OCI-LY7 (cell line): ENCODE results near the gene CCDC51. TPM values are rescaled to one million over a fixed set of nuclear protein-coding genes. Genes with fewer than 3 reads are reported as not detected.
"Not testable (repeated sequence)": the region's sequence is repeated elsewhere in the genome, so short reads cannot be mapped to it uniquely, and the experiment has no call there.

ENCODE experiments used
- BruUV-seq: library from RNA; stranded (reverse); fragments of 400-500 nt; replicated peaks from 2 replicates; lab custom pipeline; 2021; lab: Mats Ljungman, UMichigan
- CTCF ChIA-PET: fragments of 300-600 bp; sonication (Branson Sonifier 250); formaldehyde crosslinking; loops from one replicate; lab custom pipeline; 2022; ENCODE audit warnings: antibody characterized with exemption; ENCODE audit not compliant: unreplicated experiment; lab: Charles Lee
- POLR2A ChIA-PET: fragments of 300-600 bp; sonication (Branson Sonifier 250); formaldehyde crosslinking; loops from one replicate; lab custom pipeline; 2022; ENCODE audit warnings: antibody characterized with exemption; lab: Charles Lee
- DNase-seq: peaks from one replicate; pipeline ENCODE4 v3.0.0-alpha.2; 2015; ENCODE audit warnings: low spot score
- H2AFZ ChIP-seq: fragments of 200-600 bp; sonication (generic), shearing (Covaris generic); 2 replicates; pipeline ENCODE4 v1.6.1; 2014; ENCODE audit warnings: mild to moderate bottlenecking, antibody characterized with exemption, low read length, moderate library complexity
- H3K27ac ChIP-seq: fragments of 200-600 bp; sonication (generic); 2 replicates; pipeline ENCODE4 v1.5.1; 2014; ENCODE audit warnings: mixed run types, low read depth, mild to moderate bottlenecking, moderate library complexity, low read length, inconsistent platforms; ENCODE audit not compliant: poor library complexity, severe bottlenecking
- H3K36me3 ChIP-seq: fragments of 200-600 bp; sonication (generic); 2 replicates; pipeline ENCODE4 v1.6.1; 2014; ENCODE audit warnings: mild to moderate bottlenecking, antibody characterized with exemption, low read length, moderate library complexity, mixed read lengths; ENCODE audit not compliant: insufficient read depth
- H3K4me1 ChIP-seq: fragments of 200-600 bp; sonication (generic); 2 replicates; pipeline ENCODE4 v1.5.1; 2014; ENCODE audit warnings: mild to moderate bottlenecking, low read length; ENCODE audit not compliant: insufficient read depth, poor library complexity, severe bottlenecking
- H3K4me2 ChIP-seq: fragments of 200-600 bp; sonication (generic); 2 replicates; pipeline ENCODE4 v1.6.1; 2014; ENCODE audit warnings: mild to moderate bottlenecking, low read length
- H3K4me3 ChIP-seq: fragments of 200-600 bp; sonication (generic); 2 replicates; pipeline ENCODE4 v1.5.1; 2014; ENCODE audit warnings: mild to moderate bottlenecking, low read depth, low read length; ENCODE audit not compliant: poor library complexity, severe bottlenecking
- H3K79me2 ChIP-seq: fragments of 200-600 bp; sonication (generic); 2 replicates; pipeline ENCODE4 v1.6.1; 2016; ENCODE audit warnings: low read depth, mild to moderate bottlenecking, low read length, moderate library complexity, mixed read lengths; ENCODE audit not compliant: insufficient read depth
- H3K9me2 ChIP-seq: fragments of 200-600 bp; sonication (generic); 2 replicates; pipeline ENCODE4 v1.6.1; 2016; ENCODE audit warnings: mild to moderate bottlenecking, low read length, mixed read lengths; ENCODE audit not compliant: insufficient read depth
- H3K9me3 ChIP-seq: fragments of 200-600 bp; sonication (generic); 2 replicates; pipeline ENCODE4 v1.6.1; 2014; ENCODE audit warnings: mild to moderate bottlenecking, mixed run types, low read length, mixed read lengths
- H4K20me1 ChIP-seq: fragments of 200-600 bp; sonication (generic); 2 replicates; pipeline ENCODE4 v1.6.1; 2014; ENCODE audit warnings: mild to moderate bottlenecking, antibody characterized with exemption, low read length, moderate library complexity, mixed read lengths; ENCODE audit not compliant: insufficient read depth
- EZH2phosphoT487 ChIP-seq: fragments of 200-600 bp; sonication (generic); IDR thresholded peaks from 2 replicates; pipeline ENCODE4 v1.6.1; 2018; ENCODE audit warnings: low read depth, borderline replicate concordance, mild to moderate bottlenecking, mixed run types, antibody characterized with exemption, low read length, moderate library complexity, mixed read lengths
- intact Hi-C: fragments of 100-400 bp; cut with micrococcal nuclease; formaldehyde crosslinking; loops from one replicate; pipeline ENCODE4 v1.10.0; 2022; ENCODE audit not compliant: unreplicated experiment
- total RNA-seq, 2 experiments: library from RNA; depleted of rRNA in 1 of 2; stranded (reverse); fragments of >200 nt in 1 of 2; shearing (Covaris generic) in 1 of 2; gene quantifications; 2 replicates each; pipeline ENCODE4 v1.2.3, GENCODE V29; 2014 to 2022
- TF ChIP-seq, protein P1 (sequence below): fragments of 200-600 bp; sonication (generic); conservative IDR thresholded peaks from 2 replicates; pipeline ENCODE4 v1.5.1; 2014; ENCODE audit warnings: mild to moderate bottlenecking, antibody characterized with exemption, low read length, moderate library complexity, mixed read lengths

Gene CCDC51
- total RNA-seq, 2 experiments from 2014 or later = 23.0 to 24.9 TPM

DNA sequence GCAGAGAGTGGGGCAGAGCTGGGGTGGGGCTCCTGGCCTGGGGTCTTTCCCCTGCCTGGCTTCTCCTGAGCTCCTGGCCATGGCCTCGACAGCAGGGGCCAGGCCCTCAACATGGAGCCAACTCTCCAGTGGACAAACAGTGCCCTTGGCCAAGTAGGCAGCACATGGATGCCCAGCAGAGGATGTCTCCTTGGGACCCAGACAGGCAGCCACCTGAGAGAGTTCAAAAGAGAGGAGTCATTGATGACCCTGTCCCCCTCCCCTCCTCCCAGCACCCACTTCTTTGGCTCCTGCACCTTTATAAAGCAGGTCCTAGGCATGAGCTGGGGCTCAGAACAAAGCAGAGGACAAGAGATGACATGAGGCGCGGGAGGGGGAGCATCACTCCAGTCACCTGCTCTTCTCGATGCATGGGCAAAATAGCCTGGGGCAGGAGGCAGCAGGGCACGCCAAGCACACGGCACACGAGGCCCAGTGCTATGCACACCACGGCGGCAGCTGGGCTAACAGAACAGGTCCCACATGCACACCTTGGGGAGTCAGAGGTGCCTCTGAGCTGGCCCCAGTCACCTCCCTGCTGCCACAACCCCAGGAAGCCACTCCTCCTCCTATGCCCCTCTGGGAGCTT lies 36.6 kb upstream of the CCDC51 start:
- H3K4me1 ChIP-seq = peaks cover 30% of the 10 kb centered on the region
- no peak overlapping the region for H3K4me2 ChIP-seq
- no TSS peak for BruUV-seq
- no peak for TF ChIP-seq EZH2phosphoT487
- TF ChIP-seq, protein P1, sequence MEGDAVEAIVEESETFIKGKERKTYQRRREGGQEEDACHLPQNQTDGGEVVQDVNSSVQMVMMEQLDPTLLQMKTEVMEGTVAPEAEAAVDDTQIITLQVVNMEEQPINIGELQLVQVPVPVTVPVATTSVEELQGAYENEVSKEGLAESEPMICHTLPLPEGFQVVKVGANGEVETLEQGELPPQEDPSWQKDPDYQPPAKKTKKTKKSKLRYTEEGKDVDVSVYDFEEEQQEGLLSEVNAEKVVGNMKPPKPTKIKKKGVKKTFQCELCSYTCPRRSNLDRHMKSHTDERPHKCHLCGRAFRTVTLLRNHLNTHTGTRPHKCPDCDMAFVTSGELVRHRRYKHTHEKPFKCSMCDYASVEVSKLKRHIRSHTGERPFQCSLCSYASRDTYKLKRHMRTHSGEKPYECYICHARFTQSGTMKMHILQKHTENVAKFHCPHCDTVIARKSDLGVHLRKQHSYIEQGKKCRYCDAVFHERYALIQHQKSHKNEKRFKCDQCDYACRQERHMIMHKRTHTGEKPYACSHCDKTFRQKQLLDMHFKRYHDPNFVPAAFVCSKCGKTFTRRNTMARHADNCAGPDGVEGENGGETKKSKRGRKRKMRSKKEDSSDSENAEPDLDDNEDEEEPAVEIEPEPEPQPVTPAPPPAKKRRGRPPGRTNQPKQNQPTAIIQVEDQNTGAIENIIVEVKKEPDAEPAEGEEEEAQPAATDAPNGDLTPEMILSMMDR = no peak
- no peak overlapping the region for H3K27ac ChIP-seq
- H3K4me3 ChIP-seq = no peak overlapping the region
- CTCF ChIA-PET = interaction anchor here (0.6 kb wide), 1 partner anchor 80 kb away, joined by 4 read pairs; the partner anchor contains the start of gene PFKFB4
- intact Hi-C loops = no loop called here
- no peaks in the 10 kb centered on the region for H3K9me3 ChIP-seq
- POLR2A ChIA-PET = interaction anchor here (0.6 to 1.2 kb wide), 2 partner anchors 80 to 993 kb away, joined by 3 read pairs; partner anchors contain the start of gene PFKFB4
- H4K20me1 ChIP-seq = no peaks in the 10 kb centered on the region
- peaks cover 9% of the 10 kb centered on the region for H3K79me2 ChIP-seq
- H2AFZ ChIP-seq = no peak overlapping the region
- H3K36me3 ChIP-seq = no peaks in the 10 kb centered on the region
- no peaks in the 10 kb centered on the region for H3K9me2 ChIP-seq
- no peak for DNase-seq

DNA sequence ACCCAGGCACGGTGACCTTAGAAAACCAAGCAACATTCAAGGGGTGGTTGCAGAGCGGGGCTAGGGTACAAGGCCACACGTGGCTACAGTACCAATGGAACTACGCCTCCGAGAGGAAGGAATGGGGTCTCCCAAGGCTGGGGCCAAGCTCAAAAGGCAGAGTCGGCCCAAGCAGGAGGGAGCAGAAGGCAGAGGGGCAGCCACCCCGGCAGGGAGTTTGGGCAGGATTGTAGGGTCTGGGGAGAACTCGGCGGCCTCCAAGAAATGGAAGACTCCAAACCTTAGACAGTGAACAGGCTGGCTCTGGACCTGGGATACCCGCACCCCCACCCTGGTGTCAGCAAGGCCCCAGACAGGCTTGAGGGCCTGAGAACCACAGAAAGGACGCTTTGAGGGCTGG lies 35.3 kb upstream of the CCDC51 start:
- H3K9me2 ChIP-seq = no peaks in the 10 kb centered on the region
- POLR2A ChIA-PET = no interaction called here
- peaks cover 42% of the 10 kb centered on the region for H3K4me1 ChIP-seq
- CTCF ChIA-PET = no interaction called here
- peaks cover 22% of the 10 kb centered on the region for H3K79me2 ChIP-seq
- no peak overlapping the region for H3K4me2 ChIP-seq
- H4K20me1 ChIP-seq = no peaks in the 10 kb centered on the region
- intact Hi-C loops = no loop called here
- no peaks in the 10 kb centered on the region for H3K9me3 ChIP-seq
- H3K27ac ChIP-seq = no peak overlapping the region
- TF ChIP-seq, protein P1 = no peak
- TF ChIP-seq EZH2phosphoT487 = no peak
- no peak overlapping the region for H3K4me3 ChIP-seq
- DNase-seq = no peak
- no peak overlapping the region for H2AFZ ChIP-seq
- BruUV-seq = no TSS peak
- H3K36me3 ChIP-seq = no peaks in the 10 kb centered on the region; the same call in 1 of the 2 replicates

DNA sequence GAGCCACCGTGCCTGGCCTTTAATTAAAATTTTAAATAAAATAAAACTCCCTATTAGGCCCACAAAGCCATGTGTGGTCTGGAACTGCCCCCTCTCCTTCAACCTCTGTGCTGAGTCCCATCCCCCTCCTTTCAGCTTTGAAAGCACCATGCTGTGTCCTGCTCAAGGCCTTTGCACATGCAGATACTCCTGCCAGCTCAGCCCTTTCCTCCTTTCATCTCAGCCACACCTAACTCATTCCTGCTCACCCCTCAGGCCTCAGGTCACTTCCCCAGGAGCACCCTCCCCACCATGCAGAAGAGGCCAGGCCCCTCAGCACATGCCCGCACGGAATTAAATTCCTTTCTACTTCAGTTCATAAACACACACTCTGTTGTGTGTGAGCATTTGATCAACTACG lies 34.7 kb upstream of the CCDC51 start:
- POLR2A ChIA-PET = interaction anchor here (0.6 to 0.7 kb wide), 2 partner anchors 30 to 595 kb away, joined by 3 read pairs; no protein-coding TSS in a partner anchor
- no peaks in the 10 kb centered on the region for H3K9me2 ChIP-seq
- no peak for DNase-seq
- no peak overlapping the region for H3K4me3 ChIP-seq
- no TSS peak for BruUV-seq
- H3K9me3 ChIP-seq = no peaks in the 10 kb centered on the region
- no peak overlapping the region for H3K4me2 ChIP-seq
- no peak overlapping the region for H3K27ac ChIP-seq
- peaks cover 27% of the 10 kb centered on the region for H3K79me2 ChIP-seq
- H3K4me1 ChIP-seq = peaks cover 48% of the 10 kb centered on the region
- CTCF ChIA-PET = interaction anchor here (0.5 kb wide), 1 partner anchor 30 kb away, joined by 3 read pairs; no protein-coding TSS in a partner anchor
- H3K36me3 ChIP-seq = no peaks in the 10 kb centered on the region; the same call in 1 of the 2 replicates
- TF ChIP-seq EZH2phosphoT487 = no peak
- TF ChIP-seq, protein P1 = no peak
- H2AFZ ChIP-seq = no peak overlapping the region
- intact Hi-C loops = no loop called here
- no peaks in the 10 kb centered on the region for H4K20me1 ChIP-seq

DNA sequence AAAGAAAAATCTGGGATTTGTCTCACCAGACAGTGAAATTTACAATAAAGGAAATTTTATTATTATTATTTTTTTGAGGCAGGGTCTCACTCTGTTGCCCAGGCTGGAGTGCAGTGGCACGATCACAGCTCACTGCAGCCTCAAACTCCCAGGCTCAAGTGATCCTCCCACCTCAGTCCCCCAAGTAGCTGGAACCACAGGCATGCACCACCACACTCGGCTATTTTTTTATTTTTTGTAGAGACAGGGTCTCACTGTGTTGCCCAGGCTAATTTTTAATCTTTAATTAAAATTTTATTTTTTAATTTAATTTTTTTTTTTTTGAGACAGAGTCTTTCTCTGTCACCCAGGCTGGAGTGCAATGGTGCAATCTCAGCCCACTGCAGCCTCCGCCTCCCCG lies 34.1 kb upstream of the CCDC51 start:
- H3K9me2 ChIP-seq, intact Hi-C loops, BruUV-seq, H3K4me2 ChIP-seq, H2AFZ ChIP-seq, H3K9me3 ChIP-seq, H3K4me3 ChIP-seq, H4K20me1 ChIP-seq, H3K36me3 ChIP-seq, DNase-seq: not testable (repeated sequence)
- CTCF ChIA-PET = interaction anchor here (0.7 to 1.3 kb wide), 6 partner anchors 10 to 71 kb away, joined by 3 to 5 read pairs (median 3); partner anchors contain the start of genes CCDC51 and TMA7
- Histone ChIP-seq H3K4me1 (peaks cover 48% of the 10 kb centered on the region), H3K79me2 (peaks cover 32% of the 10 kb centered on the region), H3K27ac (peak overlapping the region; percentile 84)
- POLR2A ChIA-PET = interaction anchor here (0.7 to 2.8 kb wide), 3 partner anchors 23 to 596 kb away, joined by 3 to 19 read pairs (median 16); partner anchors contain the start of genes CCDC51 and TMA7
